HuH-7 (cell line): ENCODE measurements around the gene ZNF687.

ENCODE experiments used
- DNase-seq: peaks from one replicate; pipeline ENCODE4 v3.0.0; 2011; ENCODE audit warnings: low spot score

The ZNF687 gene

GRCh38 chr1:151282883-151283725 lies 1.0 kb downstream of the ZNF687 start:
- DNase-seq, result peak; percentile 33

- DNase-seq, result no peak
Observed at GRCh38 chr1:151284013-151284577, 2.0 kb downstream of the ZNF687 start.

DNA sequence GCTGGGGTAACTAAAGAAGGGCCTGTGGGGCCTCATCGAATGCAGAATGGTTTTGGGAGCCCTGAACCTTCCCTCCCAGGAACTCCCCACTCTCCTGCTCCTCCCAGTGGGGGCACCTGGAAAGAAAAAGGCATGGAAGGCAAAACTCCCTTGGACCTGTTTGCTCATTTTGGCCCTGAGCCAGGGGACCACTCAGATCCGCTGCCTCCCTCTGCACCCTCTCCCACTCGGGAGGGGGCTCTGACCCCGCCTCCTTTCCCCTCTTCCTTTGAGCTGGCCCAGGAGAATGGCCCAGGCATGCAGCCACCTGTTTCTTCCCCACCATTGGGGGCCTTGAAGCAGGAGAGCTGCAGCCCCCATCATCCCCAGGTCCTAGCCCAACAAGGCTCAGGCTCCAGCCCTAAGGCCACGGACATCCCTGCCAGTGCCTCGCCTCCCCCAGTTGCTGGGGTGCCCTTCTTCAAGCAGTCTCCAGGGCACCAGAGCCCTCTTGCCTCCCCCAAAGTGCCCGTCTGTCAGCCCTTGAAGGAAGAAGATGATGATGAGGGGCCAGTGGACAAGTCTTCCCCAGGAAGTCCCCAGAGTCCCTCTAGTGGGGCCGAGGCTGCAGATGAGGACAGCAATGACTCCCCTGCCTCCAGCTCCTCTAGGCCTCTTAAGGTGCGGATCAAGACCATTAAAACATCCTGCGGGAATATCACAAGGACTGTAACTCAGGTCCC lies 4.7 kb downstream of the ZNF687 start:
- no peak for DNase-seq

DNA sequence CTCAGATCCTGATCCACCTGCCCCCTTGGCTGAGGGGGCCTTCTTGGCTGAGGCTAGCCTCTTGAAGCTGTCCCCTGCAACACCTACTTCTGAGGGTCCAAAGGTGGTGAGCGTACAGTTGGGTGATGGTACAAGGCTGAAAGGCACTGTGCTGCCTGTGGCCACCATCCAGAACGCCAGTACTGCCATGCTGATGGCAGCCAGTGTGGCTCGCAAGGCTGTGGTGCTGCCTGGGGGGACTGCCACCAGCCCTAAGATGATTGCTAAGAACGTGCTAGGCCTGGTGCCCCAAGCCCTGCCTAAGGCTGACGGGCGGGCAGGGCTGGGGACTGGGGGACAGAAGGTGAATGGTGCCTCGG lies 5.2 kb downstream of the ZNF687 start:
- DNase-seq, result no peak

GRCh38 chr1:151287767-151288500 lies 5.8 kb downstream of the ZNF687 start:
- no peak for DNase-seq

DNA sequence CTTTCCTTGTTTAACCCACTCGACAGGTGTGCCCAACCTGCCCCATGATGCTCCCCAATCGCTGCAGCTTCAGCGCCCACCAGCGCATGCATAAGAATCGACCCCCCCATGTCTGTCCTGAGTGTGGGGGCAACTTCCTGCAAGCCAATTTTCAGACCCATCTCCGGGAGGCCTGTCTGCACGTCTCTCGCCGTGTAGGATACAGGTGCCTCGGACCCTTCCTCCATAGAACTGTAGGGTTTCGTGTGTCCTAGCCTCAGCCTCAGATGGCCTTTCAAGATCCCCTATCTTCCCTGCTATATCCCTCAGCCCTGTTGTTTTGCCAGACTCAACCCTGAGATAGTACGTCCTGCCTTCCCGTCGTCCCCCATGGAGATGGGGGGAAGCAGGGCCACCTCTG lies 6.4 kb downstream of the ZNF687 start:
- no peak for DNase-seq

GRCh38 chr1:151289080-151289935 lies 7.2 kb downstream of the ZNF687 start:
- no peak for DNase-seq

DNA sequence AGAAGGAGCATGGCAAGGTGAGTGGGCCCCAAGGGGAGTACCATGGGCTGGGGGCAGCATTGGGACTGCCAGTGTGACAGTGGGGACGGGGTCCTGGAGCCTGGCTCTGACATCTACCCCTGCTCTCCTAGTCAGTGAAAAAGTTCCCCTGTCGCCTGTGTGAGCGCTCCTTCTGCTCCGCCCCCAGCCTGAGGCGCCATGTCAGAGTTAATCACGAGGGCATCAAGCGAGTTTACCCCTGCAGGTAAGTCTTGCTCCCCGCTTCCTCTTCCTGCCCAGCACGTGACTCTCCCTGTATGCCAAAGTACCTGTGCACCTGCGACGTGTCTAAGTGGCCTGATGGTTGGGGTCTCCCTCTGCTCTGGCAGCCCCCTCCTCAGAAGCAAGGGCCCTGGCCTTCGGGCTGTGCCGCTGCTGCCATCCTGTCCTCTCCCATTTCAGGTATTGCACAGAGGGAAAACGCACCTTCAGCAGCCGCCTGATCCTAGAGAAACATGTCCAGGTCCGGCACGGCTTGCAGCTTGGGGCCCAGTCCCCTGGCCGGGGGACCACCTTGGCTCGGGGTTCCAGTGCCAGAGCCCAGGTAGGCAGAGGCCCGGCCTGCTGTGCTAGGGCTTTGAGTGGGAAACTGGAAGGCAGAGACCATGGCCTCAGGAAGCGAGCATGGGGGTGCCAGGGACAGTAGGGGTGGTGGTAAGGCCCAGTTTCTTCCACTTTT lies 8.1 kb downstream of the ZNF687 start:
- DNase-seq, result no peak

GRCh38 chr1:151290709-151291303 lies 8.7 kb downstream of the ZNF687 start:
- no peak for DNase-seq

- DNase-seq, result no peak
Observed at GRCh38 chr1:151292207-151293030, 10.3 kb downstream of the ZNF687 start.

GRCh38 chr1:151293093-151293492 lies 11.0 kb downstream of the ZNF687 start:
- no peak for DNase-seq

DNA sequence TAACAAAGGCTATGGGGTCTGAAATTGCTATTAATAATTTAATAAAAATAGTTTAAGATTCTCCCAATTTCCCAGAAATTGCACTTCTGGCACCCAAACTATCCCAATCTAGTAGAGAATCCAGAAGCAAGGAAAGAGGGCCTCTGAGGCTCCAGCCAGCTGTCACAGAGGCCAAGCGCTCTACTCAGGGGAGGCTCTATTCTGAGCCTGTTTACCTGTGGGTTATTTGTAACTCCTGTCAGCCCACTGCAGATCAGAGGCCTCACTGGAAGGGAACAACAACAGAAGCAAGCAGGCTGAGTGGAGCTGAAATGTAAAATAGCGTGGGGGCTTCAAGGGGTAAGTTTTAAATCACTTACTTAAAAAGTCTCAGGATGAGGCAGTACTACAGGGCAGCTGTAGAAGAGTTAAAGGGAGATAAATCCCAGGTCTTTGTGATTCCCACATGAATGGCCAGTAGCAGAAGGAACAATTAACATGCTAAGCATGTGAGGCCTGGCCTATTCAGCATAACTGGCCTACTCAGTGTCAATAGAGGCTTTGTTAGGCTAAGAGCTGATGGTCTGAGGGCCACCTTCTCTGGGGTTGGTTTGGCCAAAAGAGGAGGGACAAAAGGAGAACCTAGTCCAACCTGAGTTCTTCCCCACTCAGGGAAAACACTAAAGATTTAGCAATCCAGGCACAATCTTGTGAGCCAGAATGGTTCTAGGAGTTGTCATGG lies 12.8 kb downstream of the ZNF687 start:
- no peak for DNase-seq

DNA sequence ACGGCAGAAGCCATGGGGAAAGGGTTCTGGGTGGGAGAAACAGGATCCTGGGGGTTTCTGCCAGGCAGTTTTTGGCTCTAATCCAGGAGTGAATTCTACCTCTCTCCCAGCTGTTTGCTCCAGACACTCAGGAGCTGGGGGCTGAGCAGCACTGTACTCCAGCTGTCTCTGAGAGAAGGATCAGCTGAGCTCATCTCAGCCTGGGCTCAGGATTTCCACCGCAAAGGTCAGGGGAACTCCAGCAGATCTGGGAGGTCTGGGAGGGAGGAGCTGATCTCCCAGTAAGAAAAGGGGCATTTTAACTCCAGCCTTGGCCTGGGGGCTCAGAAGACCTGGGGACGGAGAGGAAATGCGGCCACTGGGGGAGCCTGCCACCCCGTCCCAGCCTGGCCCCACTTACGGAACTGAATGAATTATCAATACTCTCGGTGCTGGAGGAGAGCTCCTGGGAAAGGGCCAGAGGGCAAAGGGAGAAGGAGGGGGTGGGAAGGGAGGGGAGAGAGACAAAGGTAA lies 27.8 kb downstream of the ZNF687 start:
- no peak for DNase-seq

- no peak for DNase-seq
Observed at GRCh38 chr1:151311011-151311410, 28.9 kb downstream of the ZNF687 start.

DNA sequence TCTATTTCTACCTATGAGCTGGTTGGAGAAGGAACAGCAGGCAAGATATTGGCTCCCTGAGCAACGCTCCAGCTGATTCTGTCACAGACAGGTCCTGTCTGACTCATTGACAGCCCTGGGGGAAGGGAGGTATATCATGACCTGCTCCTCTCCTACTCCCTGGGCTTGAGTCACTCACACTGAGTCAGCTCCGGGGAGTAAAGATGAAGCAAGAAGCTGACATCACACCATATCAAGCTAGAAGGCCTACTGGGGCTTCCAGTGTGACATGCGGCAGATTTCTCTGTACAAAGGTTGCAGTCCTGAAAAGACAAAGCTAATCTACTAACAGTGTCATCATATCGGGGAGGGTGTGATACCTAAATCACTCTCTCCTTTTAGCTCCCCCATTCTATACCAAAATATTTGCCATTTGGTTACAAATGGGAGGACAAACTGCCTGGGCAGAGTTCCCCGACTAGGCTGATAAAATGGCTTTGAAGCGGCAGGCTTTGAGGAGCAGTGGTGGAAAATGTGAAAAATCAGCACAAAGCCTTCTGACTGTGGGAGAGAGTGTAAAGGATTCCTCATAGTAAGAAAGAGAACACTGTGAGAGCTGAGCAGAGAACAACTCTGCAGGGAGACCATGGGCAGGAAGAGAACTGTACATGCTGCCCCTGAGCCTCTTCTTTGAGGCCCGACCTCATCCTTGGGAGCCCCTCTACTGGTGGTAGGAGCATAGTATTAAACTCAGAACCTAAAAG lies 29.7 kb downstream of the ZNF687 start:
- DNase-seq, result peak; percentile 37

DNA sequence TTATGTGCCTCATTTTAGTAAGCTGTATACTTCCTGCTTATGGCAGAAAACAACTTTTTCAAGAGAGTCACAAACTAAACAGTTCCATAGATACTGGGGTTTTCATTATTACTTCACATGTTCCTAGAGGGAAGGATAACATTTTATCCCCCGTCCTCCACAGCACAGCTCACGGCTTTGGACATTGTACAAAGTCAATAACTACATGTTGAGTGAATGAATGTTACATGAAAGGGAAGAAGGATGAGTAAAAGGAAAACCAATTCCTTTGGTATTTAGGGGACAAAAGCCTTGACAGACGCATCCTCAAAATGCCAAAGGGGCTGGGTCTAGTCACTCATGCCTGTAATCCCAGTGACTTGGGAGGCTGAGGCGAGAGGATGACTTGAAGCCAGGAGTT lies 30.3 kb downstream of the ZNF687 start:
- DNase-seq, result no peak

GRCh38 chr1:151312826-151313225 lies 30.7 kb downstream of the ZNF687 start:
- no peak for DNase-seq

DNA sequence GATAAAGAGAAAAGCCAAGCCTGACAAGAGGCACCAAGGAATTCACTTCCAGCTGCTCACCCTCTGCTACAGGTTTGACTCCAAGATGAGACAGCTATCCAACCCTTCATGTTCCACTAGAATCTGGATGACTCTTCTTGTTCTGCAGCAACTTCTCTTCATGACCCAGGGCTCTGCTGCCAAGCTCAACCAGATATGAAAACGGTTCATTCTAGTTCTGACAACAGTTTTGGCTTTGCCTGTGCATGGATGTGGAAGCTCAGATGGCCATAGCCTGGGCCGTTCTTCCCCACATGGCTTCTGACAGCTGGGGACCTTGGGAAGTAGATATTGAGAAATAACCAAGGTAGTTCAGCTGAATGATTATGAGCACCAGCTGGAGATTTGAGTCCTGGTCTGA lies 31.4 kb downstream of the ZNF687 start:
- no peak for DNase-seq
